Neuronal stem cell (in vitro differentiated cells): ENCODE measurements around the gene TCHHL1.

ENCODE experiments used
- DNase-seq: peaks from one replicate; pipeline ENCODE4 v3.0.0-alpha.2; 2013; ENCODE audit warnings: low spot score
- H2AFZ ChIP-seq: one replicate; pipeline ENCODE4 v1.6.1; 2013; ENCODE audit warnings: mild to moderate bottlenecking, low read length, inconsistent platforms
- H2AK5ac ChIP-seq: 2 replicates; pipeline ENCODE4 v1.6.1; 2013; ENCODE audit warnings: low read depth, mild to moderate bottlenecking, inconsistent platforms, low read length, moderate library complexity, mixed read lengths
- H2BK120ac ChIP-seq: 2 replicates; pipeline ENCODE4 v1.6.1; 2013; ENCODE audit warnings: low read depth, mild to moderate bottlenecking, inconsistent platforms, low read length, moderate library complexity, mixed read lengths
- H2BK12ac ChIP-seq: one replicate; pipeline ENCODE4 v1.6.1; 2013; ENCODE audit warnings: low read length, inconsistent platforms
- H2BK15ac ChIP-seq: 2 replicates; pipeline ENCODE4 v1.6.1; 2013; ENCODE audit warnings: mild to moderate bottlenecking, low read length, inconsistent platforms, mixed read lengths
- H2BK5ac ChIP-seq: one replicate; pipeline ENCODE4 v1.6.1; 2013; ENCODE audit warnings: inconsistent platforms, mild to moderate bottlenecking, low read length, moderate library complexity
- H3K14ac ChIP-seq: one replicate; pipeline ENCODE4 v1.6.1; 2013; ENCODE audit warnings: low read length, inconsistent platforms
- H3K18ac ChIP-seq: 2 replicates; pipeline ENCODE4 v1.6.1; 2013; ENCODE audit warnings: low read length, inconsistent platforms
- H3K23ac ChIP-seq: 2 replicates; pipeline ENCODE4 v1.6.1; 2013; ENCODE audit warnings: low read depth, mild to moderate bottlenecking, mixed read lengths, low read length, inconsistent platforms; ENCODE audit not compliant: poor library complexity
- H3K27ac ChIP-seq: replicated peaks from 3 replicates; pipeline ENCODE4 v1.5.1; 2013; ENCODE audit warnings: low read length, inconsistent platforms
- H3K27me3 ChIP-seq, 3 experiments: 2 replicates each; pipeline ENCODE4 v1.6.1; 2013; ENCODE audit warnings: low read length in 3 of 3, mild to moderate bottlenecking in 2 of 3, inconsistent platforms in 1 of 3, low read depth in 1 of 3, mixed read lengths in 1 of 3, moderate library complexity in 1 of 3; ENCODE audit not compliant: control insufficient read depth in 3 of 3, insufficient read depth in 3 of 3
- H3K36me3 ChIP-seq, 2 donors: replicated peaks in 1 of 2; 2 replicates each; pipeline ENCODE4 v1.6.1; 2013; ENCODE audit warnings: low read length in 2 of 2; ENCODE audit not compliant: control insufficient read depth in 2 of 2, insufficient read depth in 2 of 2
- H3K4ac ChIP-seq: 2 replicates; pipeline ENCODE4 v1.6.1; 2013; ENCODE audit warnings: inconsistent platforms, mild to moderate bottlenecking, low read length, moderate library complexity
- H3K4me1 ChIP-seq, 2 donors: 1 replicate in 1 of 2; 2 replicates in 1 of 2; pipeline ENCODE4 v1.6.1; 2013; ENCODE audit warnings: low read length in 2 of 2, low read depth in 1 of 2; ENCODE audit not compliant: control insufficient read depth in 2 of 2, insufficient read depth in 1 of 2
- H3K4me2 ChIP-seq: one replicate; pipeline ENCODE4 v1.6.1; 2013; ENCODE audit warnings: mild to moderate bottlenecking, low read length, inconsistent platforms; ENCODE audit not compliant: insufficient read depth, poor library complexity, severe bottlenecking
- H3K4me3 ChIP-seq, 2 donors: 2 replicates each; pipeline ENCODE4 v1.5.1; 2013; ENCODE audit warnings: low read length in 2 of 2, mild to moderate bottlenecking in 2 of 2, inconsistent platforms in 1 of 2, moderate library complexity in 1 of 2
- H3K79me1 ChIP-seq: one replicate; pipeline ENCODE4 v1.6.1; 2013; ENCODE audit warnings: low read depth, mild to moderate bottlenecking, inconsistent platforms, low read length, moderate library complexity
- H3K9ac ChIP-seq: one replicate; pipeline ENCODE4 v1.6.1; 2013; ENCODE audit warnings: mild to moderate bottlenecking, low read depth, low read length, inconsistent platforms; ENCODE audit not compliant: poor library complexity
- H3K9me3 ChIP-seq, 2 donors: replicated peaks in 1 of 2; 2 replicates each; pipeline versions ENCODE3 to v1.6.1; 2013; ENCODE audit warnings: low read length in 2 of 2, mild to moderate bottlenecking in 2 of 2, inconsistent platforms in 1 of 2, low read depth in 1 of 2, mixed read lengths in 1 of 2, moderate library complexity in 1 of 2; ENCODE audit not compliant: control insufficient read depth in 2 of 2, insufficient read depth in 1 of 2
- H4K8ac ChIP-seq: one replicate; pipeline ENCODE4 v1.6.1; 2013; ENCODE audit warnings: low read depth, mild to moderate bottlenecking, inconsistent platforms, low read length, moderate library complexity
- H4K91ac ChIP-seq: one replicate; pipeline ENCODE4 v1.6.1; 2013; ENCODE audit warnings: low read length, low read depth, mild to moderate bottlenecking, inconsistent platforms; ENCODE audit not compliant: poor library complexity
- WGBS, 2 donors: extraction: QIAGEN DNeasy Blood & Tissue Kit; methylation state at CpG; one replicate each; pipeline ENCODE4 v1.1.7; 2013; ENCODE audit warnings: missing lambda C conversion rate in 2 of 2, mixed read lengths in 1 of 2; ENCODE audit not compliant: insufficient read length in 2 of 2, insufficient replicate concordance in 1 of 2; ENCODE audit errors: extremely low coverage in 2 of 2; 5-methylcytosine and 5-hydroxymethylcytosine counted together

The TCHHL1 gene

DNA sequence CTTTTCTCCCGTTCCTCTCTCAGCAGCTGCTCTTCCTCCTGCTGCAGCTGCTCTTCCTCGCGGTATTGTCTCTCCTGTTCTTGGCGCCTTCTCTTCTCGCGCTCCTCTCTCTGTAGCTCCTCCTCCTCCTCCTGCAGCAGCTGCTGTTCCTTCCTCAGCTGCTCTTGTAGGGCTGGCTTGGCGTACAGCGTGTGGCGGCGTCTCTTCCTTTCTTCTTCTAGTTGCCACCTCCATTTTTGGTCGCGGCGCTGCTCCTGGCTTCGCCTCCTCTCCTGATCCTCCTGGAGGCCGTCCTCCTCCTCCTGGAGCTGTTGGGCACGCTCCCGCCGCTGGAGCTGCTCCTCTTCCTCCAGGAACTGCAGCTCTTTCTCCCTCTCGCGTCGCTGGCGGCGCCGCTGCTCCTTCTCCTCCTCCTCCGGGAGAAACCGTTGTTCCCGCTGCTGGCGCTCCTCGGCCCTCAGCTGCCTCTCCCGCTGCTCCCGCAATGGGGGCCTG lies 21.5 kb upstream of the TCHHL1 start:
- H3K4me3 ChIP-seq: peak overlapping the region in 1 of 2 donors; percentile 65
- H3K36me3 ChIP-seq: no peaks in the 10 kb centered on the region
- H3K79me1 ChIP-seq: peaks cover 2% of the 10 kb centered on the region
- peaks cover 0 to 16% of the 10 kb centered on the region in 2 donors for H3K4me1 ChIP-seq
- peaks cover 14 to 52% of the 10 kb centered on the region in 2 donors for H3K9me3 ChIP-seq
- H3K4me2 ChIP-seq: peak overlapping the region; percentile 25
- peak overlapping the region; percentile 20 for H3K23ac ChIP-seq
- no peak overlapping the region for H4K91ac ChIP-seq
- no peak for DNase-seq
- H3K9ac ChIP-seq: peak overlapping the region; percentile 44
- no peak overlapping the region for H2BK15ac ChIP-seq
- H4K8ac ChIP-seq: no peak overlapping the region
- H3K18ac ChIP-seq: peak overlapping the region; percentile 80
- H2BK120ac ChIP-seq: no peak overlapping the region
- H3K27ac ChIP-seq: no peak overlapping the region
- peaks cover 52 to 76% (median 70%) of the 10 kb centered on the region in 3 experiments for H3K27me3 ChIP-seq
- H2BK12ac ChIP-seq: no peak overlapping the region
- peak overlapping the region; percentile 87 for H2AFZ ChIP-seq
- H2BK5ac ChIP-seq: no peak overlapping the region
- H3K4ac ChIP-seq: no peak overlapping the region
- WGBS, 2 donors: no CpG with 5 or more reads among the region's 31 CpGs
- H3K14ac ChIP-seq: peak overlapping the region; percentile 21
- no peak overlapping the region for H2AK5ac ChIP-seq

DNA sequence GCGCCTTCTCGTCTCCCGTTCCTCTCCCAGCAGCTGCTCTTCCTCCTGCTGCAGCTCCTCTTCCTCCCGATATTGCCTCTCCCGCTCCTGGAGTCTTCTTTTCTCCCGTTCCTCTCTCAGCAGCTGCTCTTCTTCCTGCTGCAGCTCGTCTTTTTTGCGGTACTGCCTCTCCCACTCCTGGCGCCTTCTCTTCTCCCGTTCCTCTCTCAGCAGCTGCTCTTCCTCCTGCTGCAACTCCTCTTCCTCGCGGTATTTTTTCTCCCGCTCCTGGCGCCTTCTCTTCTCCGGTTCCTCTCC lies 21.1 kb upstream of the TCHHL1 start:
- Histone ChIP-seq H2BK15ac (no peak overlapping the region), H4K91ac (no peak overlapping the region), H3K18ac (no peak overlapping the region), H3K4me2 (no peak overlapping the region), H3K27me3 (peaks cover 52 to 76% (median 69%) of the 10 kb centered on the region in 3 experiments), H2BK12ac (no peak overlapping the region), H3K36me3 (no peaks in the 10 kb centered on the region), H2BK120ac (no peak overlapping the region), H4K8ac (no peak overlapping the region), H3K14ac (no peak overlapping the region), H3K23ac (no peak overlapping the region), H3K79me1 (peaks cover 2% of the 10 kb centered on the region), H3K4ac (no peak overlapping the region), H2AK5ac (no peak overlapping the region), H2AFZ (peak overlapping the region; percentile 87), H2BK5ac (no peak overlapping the region), H3K4me1 (peaks cover 0 to 16% of the 10 kb centered on the region in 2 donors), H3K9ac (no peak overlapping the region), H3K9me3 (peaks cover 14 to 50% of the 10 kb centered on the region in 2 donors), H3K4me3 (no peak overlapping the region), H3K27ac (no peak overlapping the region)
- DNase-seq: no peak
- WGBS, 2 donors: no CpG with 5 or more reads among the region's 15 CpGs

DNA sequence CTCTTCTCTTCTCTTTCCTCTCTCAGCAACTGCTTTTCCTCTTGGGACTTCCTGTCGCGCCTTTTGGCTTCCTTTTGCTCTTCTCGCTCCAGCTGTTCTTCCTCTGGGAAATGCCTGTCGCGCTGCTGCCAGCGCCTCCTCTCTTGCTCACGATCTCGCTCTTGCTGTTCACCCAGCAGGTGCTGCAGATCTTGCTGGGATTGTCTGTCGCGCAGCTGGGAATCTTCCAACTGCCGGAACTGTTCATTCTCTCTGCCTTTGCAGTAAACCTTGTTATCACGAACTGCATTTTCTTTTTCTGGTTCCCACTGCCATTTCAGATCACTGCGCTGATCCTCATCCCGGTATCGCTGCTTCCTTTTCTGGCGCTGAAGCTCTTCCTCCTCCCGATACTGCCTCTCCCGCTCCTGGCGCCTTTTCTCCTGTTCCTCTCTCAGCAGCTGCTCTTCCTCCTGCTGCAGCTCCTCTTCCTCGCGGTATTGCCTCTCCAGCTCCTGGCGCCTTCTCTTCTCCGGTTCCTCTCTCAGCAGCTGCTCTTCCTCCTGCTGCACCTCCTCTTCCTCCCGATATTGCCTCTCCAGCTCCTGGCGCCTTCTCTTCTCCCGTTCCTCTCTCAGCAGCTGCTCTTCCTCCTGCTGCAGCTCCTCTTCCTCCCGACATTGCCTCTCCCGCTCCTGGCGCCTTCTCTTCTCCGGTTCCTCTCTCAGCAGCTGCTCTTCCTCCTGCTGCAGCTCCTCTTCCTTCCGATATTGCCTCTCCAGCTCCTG lies 20.6 kb upstream of the TCHHL1 start:
- Histone ChIP-seq H2BK5ac (no peak overlapping the region), H3K23ac (no peak overlapping the region), H3K9ac (no peak overlapping the region), H2AFZ (no peak overlapping the region), H3K27me3 (peaks cover 52 to 72% (median 67%) of the 10 kb centered on the region in 3 experiments), H3K27ac (no peak overlapping the region), H2AK5ac (no peak overlapping the region), H2BK12ac (no peak overlapping the region), H3K36me3 (no peaks in the 10 kb centered on the region), H3K4me3 (no peak overlapping the region), H3K9me3 (peaks cover 14 to 50% of the 10 kb centered on the region in 2 donors), H3K4me1 (peaks cover 0 to 16% of the 10 kb centered on the region in 2 donors), H3K4ac (no peak overlapping the region), H2BK15ac (no peak overlapping the region), H3K79me1 (peaks cover 2% of the 10 kb centered on the region), H3K18ac (no peak overlapping the region), H3K14ac (no peak overlapping the region), H3K4me2 (peak overlapping the region; percentile 11), H2BK120ac (no peak overlapping the region), H4K8ac (no peak overlapping the region), H4K91ac (no peak overlapping the region)
- WGBS, 2 donors: no CpG with 5 or more reads among the region's 31 CpGs
- DNase-seq: no peak

DNA sequence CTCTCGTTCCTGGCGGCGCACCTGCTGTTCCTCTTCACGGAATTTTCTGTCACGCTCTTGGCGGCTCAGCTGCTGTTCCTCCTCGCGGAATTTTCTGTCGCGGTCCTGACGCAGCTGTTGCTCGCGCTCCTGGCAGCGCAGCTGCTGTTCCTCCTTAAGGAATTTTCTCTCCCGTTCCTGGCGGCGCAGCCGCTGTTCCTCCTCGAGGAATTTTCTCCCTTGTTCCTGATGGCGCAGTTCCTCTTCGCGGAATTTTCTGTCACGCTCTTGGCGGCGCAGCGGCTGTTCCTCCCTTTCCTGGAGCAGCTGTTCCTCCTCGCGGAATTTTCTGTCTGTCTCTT lies 20.0 kb upstream of the TCHHL1 start:
- peaks cover 52 to 70% (median 67%) of the 10 kb centered on the region in 3 experiments for H3K27me3 ChIP-seq
- H3K9me3 ChIP-seq: peaks cover 14 to 50% of the 10 kb centered on the region in 2 donors
- no peak overlapping the region for H3K9ac ChIP-seq
- H2BK120ac ChIP-seq: no peak overlapping the region
- peaks cover 2% of the 10 kb centered on the region for H3K79me1 ChIP-seq
- no CpG with 5 or more reads among the region's 28 CpGs for WGBS, 2 donors
- H3K14ac ChIP-seq: no peak overlapping the region
- H4K8ac ChIP-seq: no peak overlapping the region
- no peaks in the 10 kb centered on the region for H3K36me3 ChIP-seq
- no peak overlapping the region for H3K4me3 ChIP-seq
- no peak overlapping the region for H2AFZ ChIP-seq
- DNase-seq: no peak
- H2BK15ac ChIP-seq: no peak overlapping the region
- no peak overlapping the region for H3K27ac ChIP-seq
- H4K91ac ChIP-seq: no peak overlapping the region
- no peak overlapping the region for H2BK12ac ChIP-seq
- no peak overlapping the region for H3K23ac ChIP-seq
- peaks cover 0 to 16% of the 10 kb centered on the region in 2 donors for H3K4me1 ChIP-seq
- no peak overlapping the region for H2BK5ac ChIP-seq
- H3K4me2 ChIP-seq: no peak overlapping the region
- no peak overlapping the region for H3K18ac ChIP-seq
- H3K4ac ChIP-seq: no peak overlapping the region
- H2AK5ac ChIP-seq: no peak overlapping the region
